Measurements from ENCODE around the gene SLC23A3.
A peak's percentile ranks its signal among the peaks of the same experiment; 100 is the strongest.

The SLC23A3 gene

DNA sequence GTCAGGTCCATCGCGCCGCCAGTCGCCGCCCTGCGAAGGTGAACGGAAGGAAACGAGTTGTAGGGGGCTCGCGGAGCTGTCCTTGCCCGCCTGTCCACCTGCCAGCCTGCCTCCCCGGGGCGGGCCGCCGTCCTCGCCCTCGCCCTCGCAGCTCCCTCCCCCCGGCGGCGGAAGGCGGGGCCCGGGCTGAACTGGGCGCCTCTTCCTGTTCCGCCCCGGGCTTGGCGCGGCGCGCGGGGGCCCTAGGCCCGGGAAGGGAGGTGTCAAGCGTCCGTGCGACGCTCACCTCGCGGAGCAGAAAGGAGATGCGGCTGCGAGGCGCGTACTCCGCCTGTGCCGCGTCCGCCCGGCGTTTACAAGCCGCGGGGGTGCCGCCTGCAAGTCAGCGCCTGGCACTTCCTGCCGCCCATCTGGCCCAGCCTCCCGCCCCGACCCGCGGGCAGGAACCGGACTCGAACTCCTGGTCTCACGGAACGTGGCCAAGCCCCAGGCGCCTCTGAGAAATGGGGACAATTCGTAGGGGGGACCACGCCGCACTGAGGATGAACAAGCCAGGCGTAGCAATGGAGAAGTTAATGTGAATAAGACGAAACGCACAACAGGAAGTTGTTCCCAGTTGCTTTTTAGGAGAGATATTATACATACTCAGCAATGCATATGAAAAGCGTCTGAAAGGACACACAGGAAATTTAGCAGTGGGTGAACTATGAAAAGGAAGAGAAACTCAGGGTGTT is 7.2 kb upstream of the SLC23A3 start, which contains the start of gene CNPPD1:
CNPPD1 (minus strand) TSS at position 108 of the 734 bp plus-strand sequence; CDS start at position 11, 97 bp downstream.
- peak within 1 kb of the TSS; percentile 98 for H3K27ac ChIP-seq
- TF ChIP-seq ZFX (IDR thresholded peaks at IDR 0.05; ENCODE audit: borderline replicate concordance) (no peak), CTCF (IDR thresholded peaks at IDR 0.05) (no peak)

- peak overlapping the region; percentile 98 for H3K27ac ChIP-seq
- TF ChIP-seq ZFX (IDR thresholded peaks at IDR 0.05; ENCODE audit: borderline replicate concordance), result no peak
- peak; percentile 21; the same call in 1 of the 2 replicates for TF ChIP-seq CTCF (IDR thresholded peaks at IDR 0.05)
These were observed 6.3 kb upstream of the SLC23A3 start for GRCh38 chr2:219175928-219176817.

- H3K27ac ChIP-seq, result peak overlapping the region; percentile 98; the same call in 1 of the 2 replicates
- TF ChIP-seq CTCF (IDR thresholded peaks at IDR 0.05), result no peak
- no peak for TF ChIP-seq ZFX (IDR thresholded peaks at IDR 0.05; ENCODE audit: borderline replicate concordance)
These were observed 5.7 kb upstream of the SLC23A3 start for GRCh38 chr2:219175486-219175885.

GRCh38 chr2:219174801-219175200 is 5.0 kb upstream of the SLC23A3 start:
- TF ChIP-seq CTCF (IDR thresholded peaks at IDR 0.05), result no peak
- H3K27ac ChIP-seq, result no peak overlapping the region

DNA sequence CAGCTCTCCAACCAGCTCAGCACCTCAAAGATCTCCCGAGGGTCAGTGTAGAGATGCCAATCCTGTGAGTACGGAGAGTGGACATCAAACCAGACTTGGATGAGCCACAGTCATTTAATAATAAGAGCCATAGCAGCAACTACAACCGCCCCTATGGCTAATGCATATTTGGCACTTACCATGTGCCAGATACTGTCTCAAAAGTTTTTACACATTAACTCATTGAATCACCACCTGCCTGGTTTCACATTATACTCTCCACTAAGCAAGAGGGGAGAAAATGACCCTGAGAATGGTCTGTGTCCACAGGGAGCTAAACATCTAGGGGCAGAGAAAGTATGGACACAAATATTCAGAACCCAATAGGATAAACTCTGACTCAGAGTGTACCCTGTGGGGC is 4.3 kb upstream of the SLC23A3 start:
- no peak for TF ChIP-seq CTCF (IDR thresholded peaks at IDR 0.05)
- no peak for TF ChIP-seq ZFX (IDR thresholded peaks at IDR 0.05; ENCODE audit: borderline replicate concordance)
- H3K27ac ChIP-seq, result no peak overlapping the region

DNA sequence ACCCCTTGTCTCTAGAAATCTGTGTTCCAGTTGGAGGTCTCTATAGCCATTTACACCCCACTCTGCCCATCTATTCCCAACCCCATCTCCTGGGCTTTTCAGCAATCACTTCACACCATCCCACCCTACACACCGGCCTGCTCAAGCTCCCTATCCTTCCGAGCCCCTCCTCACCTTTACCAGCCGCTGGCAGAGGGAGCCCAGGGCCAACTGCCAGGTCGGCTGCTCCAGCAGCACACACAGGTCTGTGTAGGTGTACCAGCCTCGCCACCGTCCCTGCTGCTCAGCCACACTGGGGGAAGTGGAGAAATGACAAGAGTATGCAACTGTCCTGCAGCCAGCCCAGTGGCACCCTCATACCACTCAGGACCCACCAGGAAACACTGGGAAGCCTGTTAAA is 3.3 kb upstream of the SLC23A3 start:
- TF ChIP-seq ZFX (IDR thresholded peaks at IDR 0.05; ENCODE audit: borderline replicate concordance) (no peak), CTCF (IDR thresholded peaks at IDR 0.05) (no peak)

More for the DNA sequence above, 3.3 kb upstream of the SLC23A3 start:
- no peak overlapping the region for H3K27ac ChIP-seq
